GM20000 (cell line): ENCODE measurements around the gene CFD.
"Not testable (repeated sequence)": the region's sequence is repeated elsewhere in the genome, so short reads cannot be mapped to it uniquely, and the experiment has no call there.

Source experiments
- DNase-seq: peaks from one replicate; pipeline ENCODE4 v3.0.0; 2012; ENCODE audit warnings: low spot score
- TF ChIP-seq, protein P1 (sequence below): IDR thresholded peaks from 2 replicates; pipeline ENCODE4 v1.5.1; 2012; ENCODE audit warnings: mild to moderate bottlenecking, control low read depth; ENCODE audit errors: extremely low read depth, missing control alignments

Gene CFD

DNA sequence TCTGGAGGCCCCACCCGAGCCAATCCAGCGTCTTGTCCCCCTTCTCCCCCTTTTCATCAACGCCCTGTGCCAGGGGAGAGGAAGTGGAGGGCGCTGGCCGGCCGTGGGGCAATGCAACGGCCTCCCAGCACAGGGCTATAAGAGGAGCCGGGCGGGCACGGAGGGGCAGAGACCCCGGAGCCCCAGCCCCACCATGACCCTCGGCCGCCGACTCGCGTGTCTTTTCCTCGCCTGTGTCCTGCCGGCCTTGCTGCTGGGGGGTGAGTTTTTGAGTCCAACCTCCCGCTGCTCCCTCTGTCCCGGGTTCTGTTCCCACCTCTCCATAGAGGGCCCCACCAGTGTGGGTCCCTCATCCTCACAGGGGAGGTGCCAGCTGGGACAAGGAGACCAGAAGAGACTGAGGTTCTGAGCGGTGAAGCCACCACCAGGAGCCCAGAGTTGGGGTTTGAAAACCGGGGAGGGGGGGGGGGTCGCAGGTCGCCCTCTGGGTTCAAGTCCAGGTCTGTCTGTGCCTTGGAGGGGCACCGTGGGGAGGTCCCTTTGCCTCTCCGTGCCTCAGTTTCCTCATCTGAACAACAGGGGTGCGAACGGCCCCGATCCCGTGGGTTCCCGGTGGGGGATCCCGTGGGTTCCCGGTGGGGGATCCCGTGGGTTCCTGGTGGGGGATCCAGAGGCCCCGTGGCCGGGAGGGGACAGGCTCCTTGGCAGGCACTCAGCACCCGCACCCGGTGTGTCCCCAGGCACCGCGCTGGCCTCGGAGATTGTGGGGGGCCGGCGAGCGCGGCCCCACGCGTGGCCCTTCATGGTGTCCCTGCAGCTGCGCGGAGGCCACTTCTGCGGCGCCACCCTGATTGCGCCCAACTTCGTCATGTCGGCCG, 7.1 kb upstream of the CFD start, which contains the start of gene ELANE:
ELANE (plus strand) TSS at position 168 of the 878 bp plus-strand sequence; CDS start at position 194, 26 bp downstream.
- TF ChIP-seq, protein P1, sequence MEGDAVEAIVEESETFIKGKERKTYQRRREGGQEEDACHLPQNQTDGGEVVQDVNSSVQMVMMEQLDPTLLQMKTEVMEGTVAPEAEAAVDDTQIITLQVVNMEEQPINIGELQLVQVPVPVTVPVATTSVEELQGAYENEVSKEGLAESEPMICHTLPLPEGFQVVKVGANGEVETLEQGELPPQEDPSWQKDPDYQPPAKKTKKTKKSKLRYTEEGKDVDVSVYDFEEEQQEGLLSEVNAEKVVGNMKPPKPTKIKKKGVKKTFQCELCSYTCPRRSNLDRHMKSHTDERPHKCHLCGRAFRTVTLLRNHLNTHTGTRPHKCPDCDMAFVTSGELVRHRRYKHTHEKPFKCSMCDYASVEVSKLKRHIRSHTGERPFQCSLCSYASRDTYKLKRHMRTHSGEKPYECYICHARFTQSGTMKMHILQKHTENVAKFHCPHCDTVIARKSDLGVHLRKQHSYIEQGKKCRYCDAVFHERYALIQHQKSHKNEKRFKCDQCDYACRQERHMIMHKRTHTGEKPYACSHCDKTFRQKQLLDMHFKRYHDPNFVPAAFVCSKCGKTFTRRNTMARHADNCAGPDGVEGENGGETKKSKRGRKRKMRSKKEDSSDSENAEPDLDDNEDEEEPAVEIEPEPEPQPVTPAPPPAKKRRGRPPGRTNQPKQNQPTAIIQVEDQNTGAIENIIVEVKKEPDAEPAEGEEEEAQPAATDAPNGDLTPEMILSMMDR: no peak
- no peak for DNase-seq

- TF ChIP-seq, protein P1: no peak
- no peak for DNase-seq
These were observed 6.4 kb upstream of the CFD start for GRCh38 chr19:853014-853585.

DNA sequence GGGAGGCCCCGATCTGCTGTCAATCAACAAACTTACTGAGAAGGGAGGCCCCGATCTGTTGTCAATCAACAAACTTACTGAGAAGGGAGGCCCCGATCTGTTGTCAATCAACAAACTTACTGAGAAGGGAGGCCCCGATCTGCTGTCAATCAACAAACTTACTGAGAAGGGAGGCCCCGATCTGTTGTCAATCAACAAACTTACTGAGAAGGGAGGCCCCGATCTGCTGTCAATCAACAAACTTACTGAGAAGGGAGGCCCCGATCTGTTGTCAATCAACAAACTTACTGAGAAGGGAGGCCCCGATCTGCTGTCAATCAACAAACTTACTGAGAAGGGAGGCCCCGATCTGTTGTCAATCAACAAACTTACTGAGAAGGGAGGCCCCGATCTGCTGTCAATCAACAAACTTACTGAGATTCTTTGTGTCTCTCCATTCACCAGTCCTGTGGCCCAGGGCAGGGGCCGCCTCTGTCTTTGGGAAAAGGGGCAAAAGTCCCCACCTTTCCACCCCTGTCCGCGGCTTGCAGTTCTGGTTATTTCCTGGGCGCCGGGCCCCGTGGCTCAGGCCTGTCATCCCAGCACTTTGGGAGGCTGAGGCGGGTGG, 5.7 kb upstream of the CFD start:
- DNase-seq: not testable (repeated sequence)

GRCh38 chr19:854549-854948, 4.9 kb upstream of the CFD start:
- TF ChIP-seq, protein P1: no peak
- no peak for DNase-seq

- DNase-seq: no peak
- TF ChIP-seq, protein P1: no peak
These were observed 4.3 kb upstream of the CFD start for GRCh38 chr19:855142-855541.

DNA sequence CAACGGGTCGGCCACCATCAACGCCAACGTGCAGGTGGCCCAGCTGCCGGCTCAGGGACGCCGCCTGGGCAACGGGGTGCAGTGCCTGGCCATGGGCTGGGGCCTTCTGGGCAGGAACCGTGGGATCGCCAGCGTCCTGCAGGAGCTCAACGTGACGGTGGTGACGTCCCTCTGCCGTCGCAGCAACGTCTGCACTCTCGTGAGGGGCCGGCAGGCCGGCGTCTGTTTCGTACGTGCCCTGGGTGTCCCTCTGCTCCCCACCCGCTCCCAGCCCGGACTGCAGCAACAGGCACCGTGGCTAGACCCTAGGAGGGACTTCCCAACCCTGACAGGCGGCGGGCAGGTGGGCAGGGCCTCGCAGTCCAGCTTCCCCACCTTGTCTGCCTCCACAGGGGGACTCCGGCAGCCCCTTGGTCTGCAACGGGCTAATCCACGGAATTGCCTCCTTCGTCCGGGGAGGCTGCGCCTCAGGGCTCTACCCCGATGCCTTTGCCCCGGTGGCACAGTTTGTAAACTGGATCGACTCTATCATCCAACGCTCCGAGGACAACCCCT, 3.8 kb upstream of the CFD start:
- TF ChIP-seq, protein P1: no peak
- no peak for DNase-seq

DNA sequence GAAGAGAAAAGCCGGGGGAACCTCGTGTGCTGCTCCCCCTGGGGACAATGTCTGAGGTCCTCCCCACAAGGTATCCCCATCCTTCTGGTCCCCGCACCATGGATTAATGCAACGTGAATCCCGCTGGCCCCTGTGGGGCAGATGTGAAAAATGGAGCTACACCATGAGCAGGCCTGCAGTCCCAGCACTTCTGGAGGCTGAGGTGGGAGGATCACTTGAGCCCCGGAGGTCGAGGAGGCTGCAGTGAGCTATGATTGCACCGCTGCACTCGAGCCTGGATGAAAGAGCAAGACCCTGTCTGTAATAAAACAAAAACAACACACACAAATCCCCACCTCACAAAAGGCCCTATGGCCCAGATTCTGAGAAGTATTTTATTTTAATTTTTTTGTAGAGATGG, 1.2 kb upstream of the CFD start:
- TF ChIP-seq, protein P1: no peak
- DNase-seq: no peak
